ENCODE measurements around the gene DCLRE1B.
A peak's percentile ranks its signal among the peaks of the same experiment; 100 is the strongest.

DCLRE1B gene

GRCh38 chr1:113937146-113937545 lies 32.0 kb downstream of the DCLRE1B start:
- DNase-seq (ENCODE audit: low read depth): peak; percentile 23
- no peak for TF ChIP-seq CTCF (conservative IDR thresholded peaks at IDR 0.05; ENCODE audit: control insufficient read depth, insufficient read depth, low read depth, low read length)
- H3K4me3 ChIP-seq (ENCODE audit: control insufficient read depth, low read depth, low read length): no peak overlapping the region

- no peak overlapping the region for H3K4me3 ChIP-seq (ENCODE audit: control insufficient read depth, low read depth, low read length)
- no peak for TF ChIP-seq CTCF (conservative IDR thresholded peaks at IDR 0.05; ENCODE audit: control insufficient read depth, insufficient read depth, low read depth, low read length)
- DNase-seq (ENCODE audit: low read depth): no peak
These were observed 33.1 kb downstream of the DCLRE1B start for GRCh38 chr1:113938192-113938591.

DNA sequence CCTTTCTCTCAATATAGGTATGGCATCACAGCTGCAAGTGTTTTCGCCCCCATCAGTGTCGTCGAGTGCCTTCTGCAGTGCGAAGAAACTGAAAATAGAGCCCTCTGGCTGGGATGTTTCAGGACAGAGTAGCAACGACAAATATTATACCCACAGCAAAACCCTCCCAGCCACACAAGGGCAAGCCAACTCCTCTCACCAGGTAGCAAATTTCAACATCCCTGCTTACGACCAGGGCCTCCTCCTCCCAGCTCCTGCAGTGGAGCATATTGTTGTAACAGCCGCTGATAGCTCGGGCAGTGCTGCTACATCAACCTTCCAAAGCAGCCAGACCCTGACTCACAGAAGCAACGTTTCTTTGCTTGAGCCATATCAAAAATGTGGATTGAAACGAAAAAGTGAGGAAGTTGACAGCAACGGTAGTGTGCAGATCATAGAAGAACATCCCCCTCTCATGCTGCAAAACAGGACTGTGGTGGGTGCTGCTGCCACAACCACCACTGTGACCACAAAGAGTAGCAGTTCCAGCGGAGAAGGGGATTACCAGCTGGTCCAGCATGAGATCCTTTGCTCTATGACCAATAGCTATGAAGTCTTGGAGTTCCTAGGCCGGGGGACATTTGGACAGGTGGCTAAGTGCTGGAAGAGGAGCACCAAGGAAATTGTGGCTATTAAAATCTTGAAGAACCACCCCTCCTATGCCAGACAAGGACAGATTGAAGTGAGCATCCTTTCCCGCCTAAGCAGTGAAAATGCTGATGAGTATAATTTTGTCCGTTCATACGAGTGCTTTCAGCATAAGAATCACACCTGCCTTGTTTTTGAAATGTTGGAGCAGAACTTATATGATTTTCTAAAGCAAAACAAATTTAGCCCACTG lies 35.5 kb downstream of the DCLRE1B start:
- H3K4me3 ChIP-seq (ENCODE audit: control insufficient read depth, low read depth, low read length): no peak overlapping the region
- no peak for DNase-seq (ENCODE audit: low read depth)
- no peak for TF ChIP-seq CTCF (conservative IDR thresholded peaks at IDR 0.05; ENCODE audit: control insufficient read depth, insufficient read depth, low read depth, low read length)

GRCh38 chr1:113941245-113941559 lies 36.1 kb downstream of the DCLRE1B start:
- no peak for DNase-seq (ENCODE audit: low read depth)
- H3K4me3 ChIP-seq (ENCODE audit: control insufficient read depth, low read depth, low read length): no peak overlapping the region
- no peak for TF ChIP-seq CTCF (conservative IDR thresholded peaks at IDR 0.05; ENCODE audit: control insufficient read depth, insufficient read depth, low read depth, low read length)

DNA sequence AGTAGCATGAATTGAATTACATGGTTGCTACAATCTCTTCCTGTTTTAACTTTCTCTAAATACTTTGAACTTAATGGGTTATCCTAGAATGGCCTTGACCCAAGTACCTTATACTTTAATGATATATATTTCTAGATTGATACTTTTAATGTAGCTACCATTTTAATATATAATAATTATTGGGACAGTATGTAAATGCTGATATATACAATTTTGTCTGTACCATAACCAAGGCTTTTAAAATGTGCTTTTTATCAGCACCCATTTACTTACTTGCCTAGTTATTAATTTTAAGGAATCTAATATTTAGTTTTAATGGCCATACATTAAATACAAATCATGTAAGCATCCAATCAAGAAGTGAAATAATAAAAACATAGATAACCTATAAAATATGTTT lies 37.4 kb downstream of the DCLRE1B start:
- no peak overlapping the region for H3K4me3 ChIP-seq (ENCODE audit: control insufficient read depth, low read depth, low read length)
- no peak for TF ChIP-seq CTCF (conservative IDR thresholded peaks at IDR 0.05; ENCODE audit: control insufficient read depth, insufficient read depth, low read depth, low read length)
- no peak for DNase-seq (ENCODE audit: low read depth)

DNA sequence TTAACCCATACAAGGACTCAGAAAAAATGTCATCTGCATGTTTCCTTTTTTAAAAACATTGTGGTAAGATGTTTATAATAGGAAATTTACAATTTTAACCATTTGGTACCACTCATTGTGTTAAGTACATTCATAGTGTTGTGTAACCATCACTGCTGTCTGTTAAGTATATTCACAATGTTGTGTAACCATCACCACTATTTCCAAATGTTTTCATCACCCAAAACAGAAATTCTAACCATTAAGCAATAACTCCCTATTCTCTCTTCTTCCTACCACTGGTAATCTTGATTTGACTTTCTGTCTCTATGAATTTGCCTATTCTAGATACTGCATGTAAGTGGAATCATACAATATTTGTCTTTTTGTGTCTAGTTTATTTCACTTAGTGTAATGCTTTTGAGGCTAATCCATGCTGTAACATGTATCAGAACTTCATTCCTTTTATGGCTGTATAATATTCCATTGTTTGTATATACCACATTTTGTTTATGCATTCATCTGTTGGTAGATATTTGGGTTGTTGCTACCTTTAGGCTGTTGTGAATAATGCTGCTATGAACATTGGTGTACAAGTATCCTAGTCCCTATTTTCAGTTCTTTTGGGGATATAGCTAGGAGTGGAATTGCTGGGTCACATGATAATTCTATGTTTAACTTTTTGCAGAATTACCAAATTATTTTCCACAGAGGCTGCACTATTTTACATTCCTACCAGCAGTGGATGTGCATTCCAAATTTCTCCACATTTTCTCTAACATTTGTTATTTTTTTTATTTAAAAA lies 38.1 kb downstream of the DCLRE1B start:
- peak; percentile 56 for DNase-seq (ENCODE audit: low read depth)
- TF ChIP-seq CTCF (conservative IDR thresholded peaks at IDR 0.05; ENCODE audit: control insufficient read depth, insufficient read depth, low read depth, low read length): no peak
- H3K4me3 ChIP-seq (ENCODE audit: control insufficient read depth, low read depth, low read length): no peak overlapping the region
